Caco-2 (cell line): ENCODE measurements around the gene HIVEP2. TPM values are rescaled to one million over a fixed set of nuclear protein-coding genes. Genes with fewer than 3 reads are reported as not detected.

Source experiments
- BruUV-seq: library from RNA; stranded (reverse); fragments of 400-500 nt; replicated peaks from 2 replicates; lab custom pipeline; 2021; lab: Mats Ljungman, UMichigan
- CTCF ChIA-PET: fragments of 300-600 bp; sonication (Branson Sonifier 250); formaldehyde crosslinking; loops from one replicate; lab custom pipeline; 2022; ENCODE audit warnings: antibody characterized with exemption; lab: Charles Lee
- POLR2A ChIA-PET: fragments of 300-600 bp; sonication (Branson Sonifier 250); formaldehyde crosslinking; loops from one replicate; lab custom pipeline; 2022; ENCODE audit warnings: antibody characterized with exemption; lab: Charles Lee
- DNase-seq, 2 experiments: peaks; one replicate each; pipeline versions ENCODE4 v3.0.0 to v3.0.0-alpha.2; 2020 to 2022
- H3K27me3 ChIP-seq: replicated peaks from 2 replicates; pipeline ENCODE4 v1.6.0; 2011; ENCODE audit warnings: low read length; ENCODE audit not compliant: control insufficient read depth, insufficient read depth
- H3K36me3 ChIP-seq: 2 replicates; pipeline ENCODE4 v1.5.1; 2011; ENCODE audit warnings: low read length; ENCODE audit not compliant: control insufficient read depth, insufficient read depth
- H3K4me1 ChIP-seq: fragments of 250-450 bp; sonication (Bioruptor Pico); 2 replicates; pipeline ENCODE4 v1.5.1; 2020; ENCODE audit warnings: mild to moderate bottlenecking
- H3K4me3 ChIP-seq: 2 replicates; pipeline ENCODE4 v1.5.1; 2011; ENCODE audit warnings: low read depth, mild to moderate bottlenecking, control low read depth, low read length
- H3K9me3 ChIP-seq: fragments of 250-450 bp; sonication (Bioruptor Pico); 2 replicates; pipeline ENCODE4 v1.5.1; 2020; ENCODE audit warnings: mild to moderate bottlenecking, moderate library complexity
- H3K27ac Mint-ChIP-seq: one replicate; pipeline ENCODE4 v1.8.0; 2022; ENCODE audit warnings: mixed read lengths; ENCODE audit not compliant: unreplicated experiment
- H3K27me3 Mint-ChIP-seq: one replicate; pipeline ENCODE4 v1.8.0; 2022; ENCODE audit warnings: mixed read lengths; ENCODE audit not compliant: insufficient read depth, unreplicated experiment
- H3K36me3 Mint-ChIP-seq: one replicate; pipeline ENCODE4 v1.8.0; 2022; ENCODE audit warnings: mild to moderate bottlenecking, mixed read lengths; ENCODE audit not compliant: insufficient read depth, unreplicated experiment
- H3K4me1 Mint-ChIP-seq: one replicate; pipeline ENCODE4 v1.8.0; 2022; ENCODE audit warnings: low read depth, mixed read lengths; ENCODE audit not compliant: unreplicated experiment
- H3K4me3 Mint-ChIP-seq: one replicate; pipeline ENCODE4 v1.8.0; 2022; ENCODE audit warnings: mild to moderate bottlenecking, moderate library complexity, mixed read lengths; ENCODE audit not compliant: unreplicated experiment
- H3K9me3 Mint-ChIP-seq: one replicate; pipeline ENCODE4 v1.8.0; 2022; ENCODE audit warnings: mixed read lengths; ENCODE audit not compliant: unreplicated experiment
- CTCF ChIP-seq, 2 experiments: fragments of 200-600 bp in 1 of 2; IDR thresholded peaks; 1 replicate in 1 of 2; 2 replicates in 1 of 2; pipeline versions ENCODE4 v1.5.1 to v1.8.0; 2011 to 2022; ENCODE audit warnings: antibody characterized with exemption in 1 of 2, control low read depth in 1 of 2, inconsistent platforms in 1 of 2, low read depth in 1 of 2, low read length in 1 of 2, mild to moderate bottlenecking in 1 of 2, moderate library complexity in 1 of 2; ENCODE audit not compliant: insufficient read depth in 1 of 2, severe bottlenecking in 1 of 2, unreplicated experiment in 1 of 2
- intact Hi-C: fragments of 100-400 bp; cut with micrococcal nuclease; formaldehyde crosslinking; loops from one replicate; pipeline ENCODE4 v1.10.0; 2022; ENCODE audit not compliant: unreplicated experiment
- total RNA-seq: library from RNA; stranded (reverse); gene quantifications from 2 replicates; pipeline ENCODE4 v1.2.3, GENCODE V29; 2022

Gene HIVEP2
- total RNA-seq, 1 experiment from 2014 or later = 1.0 TPM

- no peak for TF ChIP-seq CTCF (IDR thresholded peaks at IDR 0.05; ENCODE audit: insufficient read depth in 1 of 2, low read depth in 1 of 2, low read length in 1 of 2, severe bottlenecking in 1 of 2, unreplicated experiment in 1 of 2)
- H3K9me3 ChIP-seq = no peaks in the 10 kb centered on the region
- Mint-ChIP-seq H3K27ac (no peak overlapping the region), H3K9me3 (no peaks in the 10 kb centered on the region), H3K4me1 (no peaks in the 10 kb centered on the region), H3K27me3 (peaks cover 5% of the 10 kb centered on the region), H3K36me3 (no peaks in the 10 kb centered on the region), H3K4me3 (no peak overlapping the region)
- ChIA-PET CTCF (no interaction called here), POLR2A (no interaction called here)
- no peaks in the 10 kb centered on the region for H3K27me3 ChIP-seq
- H3K4me3 ChIP-seq = no peak overlapping the region
- intact Hi-C loops = no loop called here
- no peaks in the 10 kb centered on the region for H3K36me3 ChIP-seq
- no TSS peak for BruUV-seq
- DNase-seq = no peak
- peaks cover 9% of the 10 kb centered on the region for H3K4me1 ChIP-seq
Measured at GRCh38 chr6:142850679-142851423, 94.1 kb downstream of the HIVEP2 start.

- POLR2A ChIA-PET = no interaction called here
- H3K27me3 ChIP-seq = no peaks in the 10 kb centered on the region
- CTCF ChIA-PET = no interaction called here
- H3K4me3 ChIP-seq = no peak overlapping the region
- Mint-ChIP-seq H3K36me3 (no peaks in the 10 kb centered on the region), H3K4me3 (no peak overlapping the region), H3K27me3 (peaks cover 3% of the 10 kb centered on the region), H3K9me3 (no peaks in the 10 kb centered on the region), H3K4me1 (no peaks in the 10 kb centered on the region), H3K27ac (no peak overlapping the region)
- H3K36me3 ChIP-seq = no peaks in the 10 kb centered on the region
- TF ChIP-seq CTCF (IDR thresholded peaks at IDR 0.05; ENCODE audit: insufficient read depth in 1 of 2, low read depth in 1 of 2, low read length in 1 of 2, severe bottlenecking in 1 of 2, unreplicated experiment in 1 of 2) = no peak
- intact Hi-C loops = no loop called here
- no peak for DNase-seq
- no peaks in the 10 kb centered on the region for H3K9me3 ChIP-seq
- H3K4me1 ChIP-seq = peaks cover 15% of the 10 kb centered on the region
- BruUV-seq = no TSS peak
Measured at GRCh38 chr6:142848976-142849375, 96.0 kb downstream of the HIVEP2 start.

GRCh38 chr6:142848156-142848555, 96.8 kb downstream of the HIVEP2 start:
- POLR2A ChIA-PET = no interaction called here

More at GRCh38 chr6:142848156-142848555, 96.8 kb downstream of the HIVEP2 start:
- BruUV-seq = no TSS peak
- H3K4me1 ChIP-seq = peaks cover 15% of the 10 kb centered on the region
- CTCF ChIA-PET = no interaction called here
- Mint-ChIP-seq H3K4me1 (no peaks in the 10 kb centered on the region), H3K9me3 (no peaks in the 10 kb centered on the region), H3K27me3 (no peaks in the 10 kb centered on the region), H3K27ac (no peak overlapping the region), H3K36me3 (no peaks in the 10 kb centered on the region), H3K4me3 (no peak overlapping the region)
- H3K27me3 ChIP-seq = no peaks in the 10 kb centered on the region
- DNase-seq = no peak
- no peaks in the 10 kb centered on the region for H3K36me3 ChIP-seq
- H3K4me3 ChIP-seq = no peak overlapping the region
- H3K9me3 ChIP-seq = no peaks in the 10 kb centered on the region
- intact Hi-C loops = no loop called here
- TF ChIP-seq CTCF (IDR thresholded peaks at IDR 0.05; ENCODE audit: insufficient read depth in 1 of 2, low read depth in 1 of 2, low read length in 1 of 2, severe bottlenecking in 1 of 2, unreplicated experiment in 1 of 2) = no peak
